HepG2 (cell line): Measurements from ENCODE around the gene UBAP1. TPM values are rescaled to one million over a fixed set of nuclear protein-coding genes. Genes with fewer than 3 reads are reported as not detected.

Experiments
- DRAP1 ChIP-seq: IDR thresholded peaks from 2 replicates; pipeline ENCODE4 v1.6.1; 2016; ENCODE audit warnings: missing genetic modification reagents, missing compliant biosample characterization
- FOSL2 ChIP-seq: sonication (generic); formaldehyde crosslinking; IDR thresholded peaks from 2 replicates; pipeline ENCODE4 v1.4.0; 2020; ENCODE audit warnings: missing genetic modification reagents
- GMEB2 ChIP-seq: IDR thresholded peaks from 2 replicates; pipeline ENCODE4 v1.6.1; 2016; ENCODE audit warnings: missing biosample characterization, missing genetic modification reagents, low read depth
- IRF9 ChIP-seq: sonication (generic); formaldehyde crosslinking; IDR thresholded peaks from 2 replicates; pipeline ENCODE4 v1.8.0; 2022; ENCODE audit warnings: missing genetic modification reagents, mild to moderate bottlenecking, borderline replicate concordance
- JUN ChIP-seq: sonication (generic); formaldehyde crosslinking; IDR thresholded peaks from 2 replicates; pipeline ENCODE4 v1.4.0; 2020; ENCODE audit warnings: mild to moderate bottlenecking, missing genetic modification reagents
- MBNL3 ChIP-seq: fragments of 250-450 bp; sonication (Bioruptor Pico); conservative IDR thresholded peaks from 2 replicates; pipeline ENCODE4 v1.8.0; 2022; ENCODE audit warnings: mild to moderate bottlenecking, inconsistent platforms
- POLR2AphosphoS5 ChIP-seq: IDR thresholded peaks from 2 replicates; pipeline ENCODE4 v1.6.1; 2012; ENCODE audit warnings: low read depth, low read length
- REL ChIP-seq: sonication (generic); formaldehyde crosslinking; conservative IDR thresholded peaks from 2 replicates; pipeline ENCODE4 v1.8.0; 2022; ENCODE audit warnings: mild to moderate bottlenecking, missing genetic modification reagents, moderate library complexity
- RFXAP ChIP-seq: sonication (generic); formaldehyde crosslinking; IDR thresholded peaks from 2 replicates; pipeline ENCODE4 v1.4.0; 2020; ENCODE audit warnings: missing genetic modification reagents, borderline replicate concordance
- SPEN ChIP-seq: sonication (generic); formaldehyde crosslinking; IDR thresholded peaks from 2 replicates; pipeline ENCODE4 v1.5.1; 2020; ENCODE audit warnings: low read depth, mild to moderate bottlenecking, missing genetic modification reagents
- SRF ChIP-seq: IDR thresholded peaks from 2 replicates; pipeline ENCODE4 v1.6.1; 2011; ENCODE audit warnings: mild to moderate bottlenecking, low read depth, low read length, moderate library complexity
- ZNF263 ChIP-seq: sonication (generic); formaldehyde crosslinking; IDR thresholded peaks from 2 replicates; pipeline ENCODE4 v1.4.0; 2020; ENCODE audit warnings: missing genetic modification reagents
- ZNF432 ChIP-seq: sonication (generic); formaldehyde crosslinking; IDR thresholded peaks from 2 replicates; pipeline ENCODE4 v1.5.0; 2020; ENCODE audit warnings: missing genetic modification reagents, mild to moderate bottlenecking, borderline replicate concordance
- ZNF570 ChIP-seq: sonication (generic); formaldehyde crosslinking; IDR thresholded peaks from 2 replicates; pipeline ENCODE4 v1.4.0; 2020; ENCODE audit warnings: mild to moderate bottlenecking, missing genetic modification reagents, borderline replicate concordance
- ZNF572 ChIP-seq: sonication (generic); formaldehyde crosslinking; IDR thresholded peaks from 2 replicates; pipeline ENCODE4 v1.5.1; 2020; ENCODE audit warnings: mild to moderate bottlenecking, missing genetic modification reagents
- ZNF687 ChIP-seq: sonication (generic); formaldehyde crosslinking; IDR thresholded peaks from 2 replicates; pipeline ENCODE4 v1.5.1; 2020; ENCODE audit warnings: mild to moderate bottlenecking, missing genetic modification reagents, moderate library complexity
- ZNF776 ChIP-seq: sonication (generic); formaldehyde crosslinking; IDR thresholded peaks from 2 replicates; pipeline ENCODE4 v1.4.0; 2020; ENCODE audit warnings: mild to moderate bottlenecking, missing genetic modification reagents
- polyA plus RNA-seq, 8 experiments: library from polyadenylated mRNA; depleted of rRNA in 3 of 8; stranded (reverse) in 7 of 8; unstranded in 1 of 8; fragments of >200 nt; fragmentation: Illumina TruSeq in 4 of 8; extraction: Trizol in 4 of 8; gene quantifications; 2 replicates each; pipeline versions ENCODE4 v1.2.1 to v1.2.3, GENCODE V29; 2011 to 2016; ENCODE audit warnings: low read depth in 4 of 8, missing spikeins in 1 of 8, mixed read lengths in 1 of 8; ENCODE audit not compliant: insufficient read depth in 1 of 8
- total RNA-seq, 5 experiments: library from RNA; depleted of rRNA; stranded (reverse); fragments of >200 nt; fragmentation: Illumina TruSeq; extraction: Trizol; gene quantifications; 2 replicates each; pipeline ENCODE4 v1.2.3, GENCODE V29; 2016; ENCODE audit warnings: low read depth in 1 of 5

Gene UBAP1
- total and polyA plus RNA-seq, 2 of the 13 experiments (the other 11 are each of a cell fraction or from before 2014, with no cell fraction given) = 19.5 to 40.5 TPM

- TF ChIP-seq ZNF263 (CRISPR knock-in tag) = peak; percentile 54; the same call in 1 of the 2 replicates
- TF ChIP-seq GMEB2 (CRISPR knock-in tag) = peak; percentile 92
- no peak for TF ChIP-seq ZNF432 (CRISPR knock-in tag)
- peak; percentile 80 for TF ChIP-seq SRF
- 0 out of 2 replicates have a peak, but pooled peaks have one; percentile 24 for TF ChIP-seq RFXAP
- TF ChIP-seq IRF9 = 0 out of 2 replicates have a peak, but pooled peaks have one; percentile 49
- peak; percentile 72; the same call in 1 of the 2 replicates for TF ChIP-seq REL (CRISPR knock-in tag)
- peak; percentile 96 for TF ChIP-seq ZNF572 (CRISPR knock-in tag)
- peak; percentile 94 for TF ChIP-seq DRAP1 (CRISPR knock-in tag)
- peak; percentile 92 for TF ChIP-seq POLR2AphosphoS5
- peak; percentile 71; the same call in 1 of the 2 replicates for TF ChIP-seq FOSL2 (CRISPR knock-in tag)
- TF ChIP-seq ZNF570 (CRISPR knock-in tag) = no peak
- no peak for TF ChIP-seq MBNL3 (CRISPR knock-in tag)
- no peak for TF ChIP-seq ZNF776 (CRISPR knock-in tag)
- TF ChIP-seq ZNF687 (CRISPR knock-in tag) = peak; percentile 83
- TF ChIP-seq JUN (CRISPR knock-in tag) = peak; percentile 56; the same call in 1 of the 2 replicates
- TF ChIP-seq SPEN (CRISPR knock-in tag) = peak; percentile 56
These were observed at the start of gene UBAP1 (continued) for GRCh38 chr9:34178436-34179212.
